Upper lobe of left lung (tissue), 6 donors: ENCODE results near the gene NEU4. TPM values are rescaled to one million over a fixed set of nuclear protein-coding genes. Genes with fewer than 3 reads are reported as not detected.

Source experiments
- ATAC-seq, 2 donors: fragments of 200-7000 bp; cut with Tn5 transposase; one replicate each; pipeline ENCODE4 v1.9.1; 2022; ENCODE audit warnings: mild to moderate bottlenecking in 2 of 2, moderate library complexity in 2 of 2; ENCODE audit not compliant: low FRiP score in 2 of 2
- DNase-seq, 2 donors: peaks; one replicate each; pipeline ENCODE4 v3.0.0-alpha.2; 2019 to 2020
- H3K27ac ChIP-seq, 4 donors: fragments of 200-600 bp; sonication (generic); one replicate each; pipeline ENCODE4 v1.5.1; 2016 to 2019
- H3K27me3 ChIP-seq, 4 donors: fragments of 200-600 bp; sonication (generic); one replicate each; pipeline ENCODE4 v1.5.1; 2017 to 2019
- H3K36me3 ChIP-seq, 4 donors: fragments of 200-600 bp; sonication (generic); one replicate each; pipeline ENCODE4 v1.5.1; 2016 to 2019
- H3K4me1 ChIP-seq, 4 donors: fragments of 200-600 bp; sonication (generic); one replicate each; pipeline ENCODE4 v1.5.1; 2018 to 2019
- H3K4me3 ChIP-seq, 4 donors: fragments of 200-600 bp; sonication (generic); one replicate each; pipeline ENCODE4 v1.5.1; 2017 to 2019; ENCODE audit warnings: mild to moderate bottlenecking in 2 of 4, moderate library complexity in 1 of 4
- H3K9me3 ChIP-seq, 4 donors: fragments of 200-600 bp; sonication (generic); one replicate each; pipeline ENCODE4 v1.5.1; 2018 to 2019
- CTCF ChIP-seq, 6 experiments: fragments of 450-650 bp in 4 of 6; fragments of 200-600 bp in 2 of 6; sonication (generic) in 2 of 6; IDR thresholded peaks; one replicate each; pipeline ENCODE4 v1.5.1; 2016 to 2019; ENCODE audit warnings: antibody characterized with exemption in 6 of 6
- EP300 ChIP-seq, 4 donors: sonication (generic); formaldehyde crosslinking; IDR thresholded peaks; one replicate each; pipeline ENCODE4 v1.5.1; 2017; ENCODE audit warnings: antibody characterized with exemption in 4 of 4, control low read depth in 2 of 4
- POLR2A ChIP-seq, 4 donors: fragments of 450-650 bp; IDR thresholded peaks; one replicate each; pipeline ENCODE4 v1.5.1; 2016 to 2017; ENCODE audit warnings: antibody characterized with exemption in 4 of 4, mild to moderate bottlenecking in 2 of 4
- POLR2AphosphoS5 ChIP-seq, 2 donors: sonication (generic); formaldehyde crosslinking; IDR thresholded peaks; one replicate each; pipeline ENCODE4 v1.5.1; 2017; ENCODE audit warnings: antibody characterized with exemption in 2 of 2
- WGBS, 2 donors: methylation state at CpG; one replicate each; pipeline ENCODE4 v1.1.5; 2017 to 2018; 5-methylcytosine and 5-hydroxymethylcytosine counted together
- total RNA-seq, 6 donors: library from RNA; depleted of rRNA in 4 of 6; stranded (reverse); fragments of >200 nt in 4 of 6; gene quantifications; one replicate each; pipeline versions ENCODE4 v1.1.0 to v1.2.1, GENCODE V29; 2016 to 2021
- donor health status: DM: no; HTN: no; CAD: no; lungs with moderate emphysema.
- donor health status: DM: no; HTN: yes; CAD: no; lungs with severe emphysema.

The NEU4 gene
- total RNA-seq, 6 donors from 2014 or later, result 2.9 TPM; not detected in 5

- no peak overlapping the region for H3K4me3 ChIP-seq
- no peak overlapping the region for H3K27ac ChIP-seq
- 86 to 88% methylated on average over 15 to 18 of the region's 18 CpGs for WGBS, 2 donors
- H3K4me1 ChIP-seq, result peaks cover 0 to 14% (median 9%) of the 10 kb centered on the region in 4 donors
- DNase-seq, result peak in 1 of 2 donors; percentile 66
- TF ChIP-seq POLR2AphosphoS5 (IDR thresholded peaks at IDR 0.05), result no peak
- no peak for TF ChIP-seq POLR2A (IDR thresholded peaks at IDR 0.05)
- H3K27me3 ChIP-seq, result no peaks in the 10 kb centered on the region
- no peaks in the 10 kb centered on the region for H3K9me3 ChIP-seq
- H3K36me3 ChIP-seq, result no peaks in the 10 kb centered on the region
- no peak for ATAC-seq
Observed at GRCh38 chr2:241855245-241855887, 46.4 kb downstream of the NEU4 start.

GRCh38 chr2:241855888-241856422 is 47.0 kb downstream of the NEU4 start:
- DNase-seq (peak in 1 of 2 donors; percentile 59), ATAC-seq (no peak)
- TF ChIP-seq POLR2AphosphoS5 (IDR thresholded peaks at IDR 0.05) (no peak), CTCF (IDR thresholded peaks at IDR 0.05) (no peak), POLR2A (IDR thresholded peaks at IDR 0.05) (no peak), EP300 (IDR thresholded peaks at IDR 0.05) (no peak)
- no peak overlapping the region for H3K4me3 ChIP-seq
- no peaks in the 10 kb centered on the region for H3K36me3 ChIP-seq
- peaks cover 0 to 14% (median 10%) of the 10 kb centered on the region in 4 donors for H3K4me1 ChIP-seq
- no peaks in the 10 kb centered on the region for H3K9me3 ChIP-seq
- WGBS, 2 donors, result 76 to 77% methylated on average over 8 to 20 of the region's 20 CpGs
- no peaks in the 10 kb centered on the region for H3K27me3 ChIP-seq
- no peak overlapping the region for H3K27ac ChIP-seq

GRCh38 chr2:241857041-241857541 is 48.1 kb downstream of the NEU4 start:
- ATAC-seq, result no peak
- Histone ChIP-seq H3K27me3 (no peaks in the 10 kb centered on the region), H3K27ac (no peak overlapping the region), H3K4me1 (peaks cover 0 to 14% (median 10%) of the 10 kb centered on the region in 4 donors), H3K9me3 (no peaks in the 10 kb centered on the region), H3K4me3 (peak overlapping the region in 1 of 4 donors; percentile 30), H3K36me3 (no peaks in the 10 kb centered on the region)
- no peak for TF ChIP-seq CTCF (IDR thresholded peaks at IDR 0.05)
- no peak for TF ChIP-seq EP300 (IDR thresholded peaks at IDR 0.05)
- TF ChIP-seq POLR2A (IDR thresholded peaks at IDR 0.05), result no peak
- DNase-seq, result no peak
- WGBS, 2 donors, result 85 to 93% methylated on average over 14 to 27 of the region's 28 CpGs

GRCh38 chr2:241857572-241858121 is 48.7 kb downstream of the NEU4 start:
- Histone ChIP-seq H3K9me3 (no peaks in the 10 kb centered on the region), H3K27me3 (no peaks in the 10 kb centered on the region), H3K36me3 (no peaks in the 10 kb centered on the region), H3K27ac (peak overlapping the region in 1 of 4 donors; percentile 37), H3K4me1 (peaks cover 0 to 14% (median 10%) of the 10 kb centered on the region in 4 donors), H3K4me3 (peak overlapping the region in 3 of 4 donors; percentile 23 to 33 (median 30))
- ATAC-seq (no peak), DNase-seq (peak in 1 of 2 donors; percentile 75)
- TF ChIP-seq CTCF (IDR thresholded peaks at IDR 0.05) (no peak), EP300 (IDR thresholded peaks at IDR 0.05) (no peak), POLR2AphosphoS5 (IDR thresholded peaks at IDR 0.05) (no peak), POLR2A (IDR thresholded peaks at IDR 0.05) (no peak)
- 74 to 85% methylated on average over 8 to 15 of the region's 18 CpGs for WGBS, 2 donors

- 58 to 91% methylated on average over 6 to 24 of the region's 28 CpGs for WGBS, 2 donors
- TF ChIP-seq POLR2A (IDR thresholded peaks at IDR 0.05) (peak in 1 of 4 donors; percentile 43), EP300 (IDR thresholded peaks at IDR 0.05) (no peak)
- H3K27ac ChIP-seq, result peak within 1 kb of the TSS; percentile 38 to 84 (median 70)
- ATAC-seq (no peak), DNase-seq (peak in 1 of 2 donors; percentile 83)
- peaks cover 5 to 20% (median 12%) of the 10 kb centered on the region in 4 donors for H3K4me1 ChIP-seq
- peak within 1 kb of the TSS in 3 of 4 donors; percentile 23 to 33 (median 30) for H3K4me3 ChIP-seq
- H3K9me3 ChIP-seq, result no peaks in the 10 kb centered on the region
- H3K36me3 ChIP-seq, result no peaks in the 10 kb centered on the region
- peaks cover 0 to 5% (median 2%) of the 10 kb centered on the region in 4 donors for H3K27me3 ChIP-seq
Observed at GRCh38 chr2:241858206-241859016, 49.4 kb downstream of the NEU4 start, which contains the start of gene PDCD1. Gene PDCD1 (minus strand): TSS chr2:241858894. CDS start chr2:241858838, 56 bp downstream.
